Testis (tissue), 2 donors: ENCODE data around the gene KCNJ1.

Experiments
- CTCF ChIP-seq, 3 experiments: fragments of 450-650 bp in 2 of 3; fragments of 200-600 bp in 1 of 3; sonication (generic) in 1 of 3; IDR thresholded peaks; one replicate each; pipeline ENCODE4 v1.5.1; 2016 to 2019; ENCODE audit warnings: antibody characterized with exemption in 3 of 3, mild to moderate bottlenecking in 2 of 3, moderate library complexity in 1 of 3
- POLR2A ChIP-seq: fragments of 450-650 bp; IDR thresholded peaks from one replicate; pipeline ENCODE4 v1.6.1; 2017; ENCODE audit warnings: antibody characterized with exemption, mild to moderate bottlenecking, moderate library complexity

- TF ChIP-seq CTCF (IDR thresholded peaks at IDR 0.05) (no peak), POLR2A (no peak)
Observed at GRCh38 chr11:128904656-128905344, 37.7 kb upstream of the KCNJ1 start.
